Left renal cortex interstitium (tissue), 4 donors: ENCODE results near the gene ABCB11. TPM values are rescaled to one million over a fixed set of nuclear protein-coding genes. Genes with fewer than 3 reads are reported as not detected.

Source experiments
- DNase-seq, 4 donors: peaks; one replicate each; pipeline ENCODE4 v3.0.0-alpha.2; 2013; ENCODE audit warnings: low read depth in 4 of 4, low spot score in 2 of 4, missing footprints in 1 of 4
- polyA plus RNA-seq, 4 donors: library from polyadenylated mRNA; unstranded; fragments of 120-200 nt; gene quantifications; one replicate each; pipeline ENCODE4 v1.2.1, GENCODE V29; 2013; ENCODE audit not compliant: insufficient read length in 4 of 4

ABCB11 gene
- polyA plus RNA-seq, 4 donors = 0.07 to 0.27 (median 0.13) TPM

DNA sequence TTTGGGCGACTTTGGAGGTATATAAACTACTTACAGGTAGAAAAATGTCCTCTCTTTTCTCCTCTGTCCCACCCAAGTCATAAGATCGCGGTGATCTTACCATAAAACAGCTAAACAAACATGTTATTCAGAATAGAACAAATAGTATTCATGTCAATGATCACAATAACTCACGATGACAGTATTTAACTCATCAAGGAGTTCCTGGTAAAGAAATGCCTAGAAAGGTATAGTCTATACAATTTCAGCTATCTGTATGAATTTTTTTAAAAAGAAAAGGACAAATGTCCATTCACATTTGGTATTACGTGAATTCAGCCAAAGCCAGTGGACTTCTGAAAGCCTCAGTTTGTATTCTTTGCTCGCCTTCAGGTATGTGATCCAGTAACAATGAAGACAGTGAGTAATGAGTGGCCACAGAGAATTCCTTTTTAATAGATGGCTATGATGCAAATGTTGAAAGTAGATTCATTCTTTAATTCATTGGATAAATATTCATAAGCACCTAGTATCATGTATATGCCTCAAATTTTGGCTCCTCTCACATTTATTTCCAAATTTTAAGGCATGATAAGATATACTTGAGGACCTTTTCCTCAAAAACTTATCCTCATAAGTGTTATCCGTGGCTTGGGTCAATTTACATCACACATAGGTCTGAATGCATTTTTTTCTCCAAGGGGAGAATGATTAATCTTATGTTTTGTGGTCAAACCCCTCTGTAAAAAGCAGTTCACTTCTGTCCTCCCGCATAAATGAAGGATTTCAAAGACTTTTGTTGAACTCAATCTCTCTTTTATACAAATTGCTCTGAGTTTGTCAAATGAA is 20.3 kb downstream of the ABCB11 start:
- DNase-seq = no peak

DNA sequence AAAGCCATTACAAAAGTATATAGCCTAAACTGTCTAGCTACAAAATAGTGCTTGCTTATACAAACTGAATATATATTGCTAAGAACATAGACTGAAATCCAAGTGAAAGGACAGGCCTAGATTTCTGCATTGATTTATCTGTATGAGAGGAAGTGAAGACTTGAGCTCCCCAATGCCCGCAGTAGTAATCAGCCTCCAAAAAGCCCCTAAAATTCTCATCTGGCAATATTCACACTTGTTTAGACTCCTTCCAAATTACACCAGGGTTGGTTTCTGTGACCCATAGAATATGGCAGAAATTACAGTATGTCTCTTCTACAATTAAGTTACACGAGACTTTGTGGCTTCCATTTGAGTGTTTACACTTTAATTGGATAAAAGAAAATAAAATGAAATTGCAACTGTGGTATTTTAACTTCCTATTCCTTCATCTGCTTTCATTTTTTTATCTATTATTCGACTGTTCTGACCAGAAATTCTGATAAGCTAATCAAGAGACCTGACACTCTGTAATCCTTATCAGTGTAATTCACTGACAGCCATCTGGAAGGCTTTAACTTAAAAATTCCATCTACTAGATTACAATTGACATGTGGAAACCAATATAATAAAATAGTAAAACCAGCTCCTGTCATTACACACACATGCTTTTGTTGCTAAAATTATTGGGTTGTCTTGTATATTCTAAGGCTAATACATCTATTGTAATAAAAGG is 21.1 kb downstream of the ABCB11 start:
- DNase-seq = no peak

DNA sequence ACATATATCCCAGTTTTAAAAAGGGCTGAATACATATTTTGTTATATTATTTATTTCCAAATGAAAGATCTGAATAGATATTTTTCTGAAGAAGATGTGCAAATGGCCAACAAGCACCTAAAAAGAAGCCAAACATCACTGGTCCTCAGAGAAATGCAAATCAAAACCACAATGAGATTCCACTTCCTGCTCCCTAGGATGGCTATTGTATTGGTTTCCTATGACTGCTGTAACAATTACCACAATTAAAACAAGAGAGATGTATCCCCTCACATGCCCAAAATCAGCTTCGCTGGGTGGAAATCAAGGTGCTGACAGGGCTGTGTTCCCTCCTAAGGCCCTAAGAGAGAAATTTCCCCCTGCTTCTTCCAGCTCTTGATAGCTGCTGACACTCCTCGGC is 23.2 kb downstream of the ABCB11 start:
- no peak for DNase-seq

DNA sequence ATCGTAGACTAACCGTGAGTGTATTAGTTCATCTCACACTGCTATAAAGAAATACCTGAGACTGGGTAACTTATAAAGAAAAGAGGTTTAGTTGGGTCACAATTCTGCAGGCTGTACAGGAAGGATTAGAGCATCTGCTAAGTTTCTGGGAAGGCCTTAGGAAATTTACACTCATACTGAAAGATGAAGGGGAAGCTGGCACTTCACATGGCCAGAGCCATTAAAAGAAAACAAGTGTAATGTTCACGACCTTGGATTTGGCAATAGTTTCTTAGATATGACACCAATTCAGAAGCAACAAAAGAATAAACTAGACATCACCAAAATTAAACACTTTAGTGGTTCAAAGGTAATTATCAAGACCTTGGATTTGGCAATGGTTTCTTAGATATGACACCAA is 23.8 kb downstream of the ABCB11 start:
- no peak for DNase-seq

DNA sequence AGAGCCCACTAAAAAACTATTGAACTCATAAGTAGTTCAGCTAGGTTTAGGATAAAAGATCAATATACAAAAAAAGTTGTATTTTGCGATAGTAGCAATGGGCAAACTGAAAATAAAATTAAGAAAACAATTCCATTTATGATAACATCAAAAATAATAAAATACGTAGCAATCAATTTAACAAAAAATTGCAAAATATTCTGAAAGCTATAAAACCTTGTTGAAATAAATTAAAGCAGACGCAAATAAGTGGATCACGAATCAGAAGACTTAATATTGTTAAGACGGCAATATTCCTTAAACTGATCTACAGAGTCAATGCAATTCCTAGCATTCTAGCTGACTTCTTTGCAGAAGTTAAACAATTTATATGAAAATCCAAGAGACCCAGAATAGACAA is 24.5 kb downstream of the ABCB11 start:
- DNase-seq = no peak

DNA sequence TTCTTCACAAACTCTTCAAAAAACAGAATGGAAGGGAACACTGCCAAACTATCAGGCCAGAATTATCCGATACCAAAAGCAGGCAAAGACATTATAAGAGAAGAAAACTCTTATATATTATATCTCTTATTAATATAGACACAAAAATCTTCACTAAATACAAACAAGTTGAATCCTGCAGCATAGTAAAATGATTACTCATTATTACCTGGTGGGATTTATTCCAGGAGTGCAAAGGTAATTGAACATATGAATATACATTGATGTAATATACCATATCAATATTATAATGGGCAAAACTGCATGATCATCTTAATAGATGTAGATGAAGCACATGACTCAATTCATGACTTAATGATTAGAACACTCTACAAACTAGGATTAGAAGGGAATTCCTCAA is 25.1 kb downstream of the ABCB11 start:
- no peak for DNase-seq

DNA sequence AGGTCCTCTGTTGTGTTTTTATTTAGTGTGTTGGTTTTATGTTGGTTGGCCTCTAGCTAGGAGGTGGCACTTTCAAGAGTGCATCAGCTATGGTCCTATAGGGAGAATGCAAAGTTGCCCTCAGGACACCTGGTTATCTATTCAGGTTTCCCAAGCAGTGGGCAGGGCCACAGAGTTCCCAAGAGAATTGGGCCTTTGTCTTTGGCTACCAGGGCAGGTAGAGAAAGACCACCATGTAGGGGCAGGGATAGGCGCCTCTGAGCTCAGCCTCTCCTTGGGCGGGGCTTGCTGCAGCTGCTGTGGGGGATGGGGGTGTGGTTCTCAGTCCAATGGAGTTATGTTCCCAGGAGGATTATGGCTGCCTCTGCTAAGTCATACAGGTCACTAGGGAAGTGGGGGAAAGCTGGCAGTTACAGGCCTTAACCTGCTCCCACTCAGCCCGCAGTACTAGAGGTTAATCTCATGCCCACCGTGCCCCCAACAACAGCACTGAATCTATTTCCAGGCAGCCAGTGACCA is 26.0 kb downstream of the ABCB11 start:
- DNase-seq = no peak

DNA sequence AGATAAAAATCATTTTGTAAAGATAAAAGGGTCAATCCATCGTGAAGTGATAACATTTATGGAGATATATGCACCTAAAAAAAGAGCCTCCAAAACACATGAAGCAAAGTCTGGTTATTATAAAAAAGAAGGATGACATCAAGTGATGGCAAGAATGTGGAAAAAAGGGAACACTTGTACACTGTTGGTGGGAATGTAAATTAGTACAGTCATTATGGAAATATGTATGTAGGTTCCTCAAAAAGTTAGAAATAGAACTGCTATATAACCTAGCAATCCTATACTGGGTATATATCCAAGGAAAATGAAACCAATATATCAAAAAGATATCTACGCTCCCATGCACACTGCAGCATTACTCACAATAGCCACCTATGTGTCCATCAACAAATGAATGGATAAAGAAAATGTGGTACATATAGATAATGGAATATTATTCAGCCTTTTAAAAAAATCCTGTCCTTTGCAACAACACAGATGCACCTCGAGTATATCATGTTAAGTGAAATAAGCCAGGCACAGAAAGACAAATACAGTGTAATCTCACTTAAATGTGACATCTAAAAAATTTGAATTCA is 28.9 kb downstream of the ABCB11 start:
- DNase-seq = no peak

DNA sequence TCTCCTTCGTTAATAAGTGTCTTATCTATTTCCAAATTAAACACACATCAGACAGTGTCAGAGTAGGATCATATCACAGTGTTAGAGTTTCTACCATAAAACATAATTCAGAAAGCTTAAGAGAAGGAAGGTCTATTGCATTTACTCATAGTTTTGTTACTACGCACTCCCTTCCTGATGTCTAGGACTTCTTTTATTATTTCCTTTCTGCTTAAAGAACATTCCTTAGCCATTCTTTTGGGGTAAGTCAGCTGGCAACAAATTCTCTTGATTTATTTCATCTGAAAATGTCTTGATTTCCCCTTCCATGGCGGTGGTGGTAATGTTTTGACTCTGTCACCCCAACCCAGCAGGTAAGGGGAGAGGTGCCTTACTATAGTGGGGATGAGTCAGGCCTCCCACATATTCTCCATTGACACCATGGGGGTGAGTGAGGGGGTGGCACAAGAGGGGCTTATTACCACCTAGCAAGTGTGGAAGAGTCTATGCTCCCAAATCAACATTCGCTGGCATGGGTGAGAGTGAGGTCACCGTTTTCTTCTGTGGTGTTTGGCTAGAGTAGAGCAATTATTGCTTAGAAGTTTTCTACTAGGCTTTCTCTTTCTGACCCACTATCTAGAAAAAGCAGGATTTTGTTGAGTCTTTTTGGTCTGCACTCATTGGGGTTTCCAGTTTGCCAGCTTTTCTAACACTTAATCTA is 29.9 kb downstream of the ABCB11 start:
- no peak for DNase-seq

DNA sequence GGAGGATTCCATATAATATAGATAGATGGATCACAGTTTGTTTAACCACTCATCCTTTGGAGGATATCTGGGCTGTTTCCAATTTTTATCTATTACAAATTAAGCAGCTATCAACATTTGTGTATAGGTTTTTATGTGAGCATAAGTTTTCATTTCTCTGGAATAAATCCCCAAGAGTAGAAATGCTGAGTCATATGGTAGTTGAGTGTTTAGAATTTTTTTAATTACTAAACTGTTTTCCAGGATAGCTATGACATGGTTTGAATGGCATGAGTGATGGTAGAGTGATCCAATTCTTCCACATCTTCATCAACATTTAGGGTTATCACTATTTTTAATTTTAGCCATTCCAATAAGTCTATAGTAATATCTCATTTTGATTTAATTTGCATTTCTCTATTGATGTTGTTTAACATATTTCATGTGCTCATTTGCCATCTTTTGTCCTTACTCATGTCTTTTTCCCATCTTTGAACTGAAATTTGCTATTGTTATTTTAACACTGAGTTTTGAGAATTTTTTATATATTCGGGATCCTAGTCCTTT is 31.4 kb downstream of the ABCB11 start:
- no peak for DNase-seq

DNA sequence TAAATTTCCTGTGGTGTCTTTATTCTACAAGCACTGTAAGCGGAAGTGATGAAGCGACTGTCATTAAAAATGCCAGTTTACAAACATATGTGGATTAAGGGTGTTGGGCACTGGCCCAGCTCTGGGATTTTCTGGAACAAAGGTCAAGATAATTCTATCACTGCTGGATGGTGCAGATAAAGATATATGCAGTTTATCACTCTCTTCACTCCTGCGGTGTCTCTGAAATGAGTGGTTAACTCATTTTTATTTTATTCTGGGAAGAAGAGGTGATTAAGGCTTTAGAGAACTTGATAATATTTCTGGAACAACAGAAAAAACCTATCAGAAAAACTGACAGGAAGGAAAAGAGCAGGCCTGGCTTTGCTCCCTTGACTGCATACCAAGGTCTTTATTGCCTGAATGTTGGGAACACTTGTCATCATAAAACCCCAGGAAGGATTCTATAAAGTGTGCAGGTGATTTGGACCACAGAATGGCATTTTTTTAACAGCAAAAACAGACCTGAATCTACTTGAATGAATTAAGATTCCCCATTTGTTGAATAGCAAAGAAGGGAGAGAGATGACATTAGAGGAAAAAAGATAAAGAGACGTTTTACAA is 32.4 kb downstream of the ABCB11 start:
- no peak for DNase-seq

DNA sequence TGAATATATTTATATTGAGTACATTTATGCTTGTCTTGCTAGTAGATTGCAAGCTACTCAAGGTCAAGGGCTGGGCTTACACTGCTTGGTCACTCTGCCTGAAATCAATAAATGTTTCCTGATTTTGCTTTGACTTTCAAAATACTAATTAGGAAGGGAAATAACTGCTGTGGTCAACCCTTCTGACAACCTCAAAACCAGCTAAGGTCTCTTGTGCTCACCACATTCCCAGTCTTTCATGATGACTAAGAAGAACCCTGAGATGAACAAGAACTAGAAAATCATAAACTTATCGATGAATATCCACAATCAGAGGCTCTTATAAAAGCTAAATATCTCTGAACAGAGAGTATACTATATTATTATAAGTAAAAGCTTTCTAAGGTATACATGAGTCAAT is 33.3 kb downstream of the ABCB11 start:
- DNase-seq = no peak

DNA sequence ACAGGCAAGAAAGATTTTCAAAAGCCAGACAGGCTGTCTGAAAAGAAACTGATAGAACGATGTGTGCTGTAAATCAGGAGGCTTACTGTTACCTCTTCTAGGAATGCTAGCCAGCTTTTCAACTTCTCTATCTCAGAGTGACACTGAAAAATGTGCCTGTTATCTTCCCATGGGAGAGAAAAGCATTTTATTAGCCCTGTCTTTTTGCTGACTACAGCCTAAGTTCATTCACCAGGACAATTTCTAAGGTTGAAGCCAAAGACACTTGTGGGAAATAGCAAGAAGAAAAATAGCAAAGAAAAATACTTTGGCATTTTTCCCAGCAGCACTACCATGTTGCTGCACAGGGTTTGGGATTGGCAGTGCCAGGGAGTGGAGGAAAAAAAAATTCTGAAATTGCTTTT is 34.0 kb downstream of the ABCB11 start:
- no peak for DNase-seq

DNA sequence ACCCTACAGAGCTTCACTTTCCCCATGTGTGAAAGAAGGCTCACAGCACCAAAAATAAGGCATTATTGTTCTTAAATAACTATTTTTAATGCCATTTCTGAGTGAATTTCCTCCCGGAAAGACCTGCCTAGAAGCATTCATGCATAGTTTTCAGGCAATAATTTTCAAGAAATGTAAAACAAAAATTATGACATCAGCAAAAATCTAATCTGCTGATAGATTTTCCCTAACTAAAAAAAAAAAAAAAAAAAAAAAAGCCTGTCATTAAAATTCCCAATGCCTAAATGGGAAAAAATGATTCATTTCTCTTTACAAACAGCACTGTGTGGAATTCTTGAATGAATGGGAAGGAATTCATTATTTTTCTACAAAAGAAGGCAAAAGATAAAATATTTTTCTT is 35.4 kb downstream of the ABCB11 start:
- no peak for DNase-seq

DNA sequence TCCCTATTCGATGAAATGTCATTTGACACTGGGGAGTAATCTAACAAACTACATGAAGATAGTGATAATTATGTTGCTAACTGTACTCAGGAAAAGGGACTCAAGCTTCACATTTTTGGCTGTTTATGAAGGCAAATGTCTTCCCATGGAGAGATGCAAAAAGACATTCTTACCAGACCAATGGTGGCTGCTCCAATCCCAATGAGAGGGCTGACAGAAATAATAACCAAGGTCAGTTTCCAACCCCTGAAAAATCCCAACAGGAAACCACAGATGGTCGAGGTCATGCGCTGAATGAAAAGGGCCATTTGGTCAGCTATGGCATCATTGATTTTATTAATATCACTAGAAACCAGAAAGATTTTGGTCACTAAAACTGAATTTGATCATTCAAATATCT is 37.6 kb downstream of the ABCB11 start:
- DNase-seq = no peak

DNA sequence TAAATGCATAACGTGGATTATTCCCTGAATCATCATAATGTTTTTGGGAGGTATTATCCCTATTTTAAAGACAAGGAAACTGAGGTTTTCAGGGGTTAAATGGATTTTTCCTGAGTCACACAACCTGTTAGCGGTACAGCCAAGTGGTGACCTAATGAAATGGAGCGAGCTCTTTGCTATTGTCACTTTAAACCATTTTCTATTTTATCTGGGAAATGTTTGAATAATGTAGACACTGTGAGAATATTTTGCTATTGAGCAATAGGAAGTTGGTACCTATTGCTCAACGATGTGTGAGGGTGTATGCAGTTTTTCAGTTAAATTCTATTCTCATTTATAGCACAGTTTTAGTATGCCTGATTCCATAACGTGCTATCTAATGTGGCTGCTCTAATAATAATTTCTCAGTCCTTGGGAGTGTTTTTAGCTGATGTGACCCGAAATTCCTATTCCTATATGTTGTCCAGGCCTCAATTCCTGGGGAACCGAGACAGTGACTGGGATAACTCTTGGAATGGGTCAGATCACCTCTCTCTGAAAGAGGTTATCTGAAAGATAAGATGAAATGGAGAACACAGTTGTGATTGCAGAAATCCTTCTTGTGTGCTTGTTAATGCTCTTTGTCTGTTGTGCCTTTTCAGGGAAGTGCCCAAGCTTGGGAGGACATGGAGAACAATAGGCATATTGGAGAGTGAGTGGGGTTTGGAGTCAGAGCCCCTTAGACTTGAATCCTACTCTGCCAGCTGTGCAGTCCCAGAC is 38.4 kb downstream of the ABCB11 start:
- no peak for DNase-seq

DNA sequence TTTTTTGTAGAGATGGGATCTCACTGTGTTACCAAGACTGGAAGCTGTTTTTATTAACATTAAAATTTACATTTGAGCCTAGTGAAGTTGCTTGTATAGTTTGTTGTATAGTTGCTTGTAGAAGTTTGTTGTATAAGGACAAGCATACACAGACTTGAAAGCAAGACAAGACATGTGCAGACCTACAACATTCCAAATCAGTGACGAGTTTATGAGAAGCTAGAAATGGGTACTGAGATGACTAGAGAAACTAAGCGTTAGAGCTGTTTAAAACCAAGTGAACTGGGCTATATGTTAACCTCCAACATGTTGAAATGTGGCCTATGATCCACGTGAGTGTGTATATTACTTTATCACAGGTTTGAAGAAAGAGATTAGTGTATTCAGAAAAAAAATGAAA is 39.1 kb downstream of the ABCB11 start:
- DNase-seq = no peak

DNA sequence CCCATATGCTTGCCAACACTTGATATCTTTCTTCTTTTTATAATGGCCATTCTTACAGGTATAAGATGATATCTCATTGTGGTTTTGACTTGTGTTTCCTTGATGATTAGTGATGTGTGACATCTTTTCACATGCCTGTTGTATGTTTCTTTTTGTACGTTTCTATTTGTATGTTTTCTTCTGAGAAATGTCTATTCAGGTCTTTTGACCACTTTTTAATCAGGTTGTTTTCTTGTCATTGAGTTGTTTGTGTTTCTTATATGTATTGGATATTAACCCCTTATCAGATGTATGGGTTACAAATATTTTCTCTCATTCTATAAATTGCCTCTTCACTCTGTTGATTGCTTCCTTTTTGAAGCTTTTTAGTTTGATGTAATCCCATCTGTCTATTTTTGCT is 42.4 kb downstream of the ABCB11 start:
- DNase-seq = no peak

DNA sequence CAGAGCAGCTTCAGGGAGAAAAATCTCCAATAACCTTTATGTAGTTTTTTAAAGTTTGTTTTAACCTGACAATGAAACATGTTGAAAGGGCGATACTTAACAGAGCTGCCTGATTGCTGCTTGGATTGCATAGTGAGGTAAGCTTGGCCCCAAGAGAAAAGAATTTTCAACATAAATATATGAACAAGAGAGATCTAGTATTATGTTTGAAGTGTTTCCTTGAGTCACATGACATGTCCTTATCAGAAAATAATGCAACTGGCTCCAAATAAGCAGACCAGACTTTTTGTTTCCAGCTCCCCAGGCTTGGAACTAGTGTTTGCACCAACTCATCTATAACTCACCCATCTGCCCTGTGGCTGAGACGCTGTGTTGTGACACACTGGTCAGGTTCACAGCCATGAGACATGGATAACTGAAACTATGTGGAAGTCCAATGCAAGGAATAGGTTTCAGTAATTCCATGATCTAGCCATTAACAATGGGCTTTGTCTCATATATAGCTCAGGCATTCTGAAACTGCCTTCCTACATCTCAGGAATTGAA is 44.7 kb downstream of the ABCB11 start:
- no peak for DNase-seq
